Right lobe of liver (tissue), 6 donors: Measurements from ENCODE around the gene MREG. TPM values are rescaled to one million over a fixed set of nuclear protein-coding genes. Genes with fewer than 3 reads are reported as not detected.
A peak's percentile ranks its signal among the peaks of the same experiment; 100 is the strongest.
"Not testable (repeated sequence)": the region's sequence is repeated elsewhere in the genome, so short reads cannot be mapped to it uniquely, and the experiment has no call there.

Experiments
- ATAC-seq, 4 donors: fragments of 200-7000 bp; cut with Tn5 transposase; one replicate each; pipeline ENCODE4 v1.9.1; 2020; ENCODE audit warnings: mild to moderate bottlenecking in 4 of 4, moderate library complexity in 4 of 4
- DNase-seq, 3 donors: peaks; one replicate each; pipeline ENCODE4 v3.0.0-alpha.2; 2020
- H3K27ac ChIP-seq, 3 donors: fragments of 200-600 bp; one replicate each; pipeline ENCODE4 v1.8.0; 2022
- H3K27me3 ChIP-seq, 2 donors: fragments of 200-600 bp; one replicate each; pipeline ENCODE4 v1.8.0; 2022
- H3K36me3 ChIP-seq, 4 donors: fragments of 200-600 bp; sonication (generic) in 1 of 4; one replicate each; pipeline versions ENCODE4 v1.5.1 to v1.8.0; 2017 to 2022; ENCODE audit warnings: control low read depth in 1 of 4
- H3K4me1 ChIP-seq, 4 donors: fragments of 200-600 bp; sonication (generic) in 1 of 4; one replicate each; pipeline versions ENCODE4 v1.5.1 to v1.8.0; 2017 to 2022; ENCODE audit warnings: control low read depth in 1 of 4
- H3K4me3 ChIP-seq, 3 donors: fragments of 200-600 bp; one replicate each; pipeline ENCODE4 v1.8.0; 2022
- H3K9me3 ChIP-seq, 4 donors: fragments of 200-600 bp; sonication (generic) in 1 of 4; one replicate each; pipeline versions ENCODE4 v1.5.1 to v1.8.0; 2017 to 2022; ENCODE audit warnings: control low read depth in 1 of 4
- CTCF ChIP-seq, 4 donors: fragments of 200-600 bp in 3 of 4; fragments of 450-650 bp in 1 of 4; IDR thresholded peaks; one replicate each; pipeline versions ENCODE4 v1.5.1 to v1.8.0; 2016 to 2022; ENCODE audit warnings: antibody characterized with exemption in 4 of 4, mild to moderate bottlenecking in 2 of 4
- POLR2A ChIP-seq: fragments of 450-650 bp; IDR thresholded peaks from one replicate; pipeline ENCODE4 v1.6.1; 2017; ENCODE audit warnings: antibody characterized with exemption, mild to moderate bottlenecking
- WGBS: methylation state at CpG from one replicate; pipeline ENCODE4 v1.1.6; 2018; ENCODE audit warnings: low coverage, low lambda C conversion rate; ENCODE audit not compliant: insufficient coverage; ENCODE audit errors: missing lambda C conversion rate; 5-methylcytosine and 5-hydroxymethylcytosine counted together
- intact Hi-C, 2 donors: fragments of 100-400 bp; cut with DNase I; formaldehyde crosslinking; loops; one replicate each; pipeline versions ENCODE4 v1.11.2 to v1.14.1; 2022
- total RNA-seq, 6 experiments: library from RNA; depleted of rRNA in 2 of 6; stranded (reverse); fragments of >200 nt in 2 of 6; fragmentation: NEBNext Ultra II Directional in 3 of 6; extraction: Animal tissue kit (Norgen Biotek cat#: 25700) in 3 of 6; gene quantifications; one replicate each; pipeline versions ENCODE4 v1.1.0 to v1.2.4, GENCODE V29; 2016 to 2023
- donor health status: DM: no; HTN: yes; CAD: no.
- donor health status: DM: no; HTN: no; CAD: no.
- donor health status: DM: no; HTN: no; CAD: no.
- donor health status: DM: no; HTN: yes; CAD: no.
- donor health status: DM: no; HTN: yes; CAD: no.

Gene MREG
- total RNA-seq, 6 experiments from 2014 or later, result 2.0 to 9.6 (median 5.0) TPM

DNA sequence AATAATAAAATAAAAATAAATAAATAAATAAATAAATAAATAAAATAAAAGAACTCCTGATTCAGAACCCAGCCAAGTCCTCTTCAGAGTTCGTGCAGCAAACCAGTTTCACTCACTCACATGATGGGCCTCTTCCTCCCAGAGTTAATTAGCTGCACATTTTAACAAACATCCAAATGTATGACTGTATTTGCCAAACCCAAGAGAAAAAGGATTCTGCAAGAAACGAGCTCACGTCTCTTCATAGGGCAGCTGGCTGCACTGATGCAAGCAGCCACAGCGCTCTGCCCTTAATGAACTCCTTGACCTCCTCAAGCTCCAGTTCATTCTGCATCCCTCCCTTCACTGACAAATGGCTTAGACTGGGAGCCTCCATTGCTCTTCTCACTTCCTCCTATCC, 55.1 kb downstream of the MREG start:
- Histone ChIP-seq H3K27me3 (no peaks in the 10 kb centered on the region), H3K36me3 (peaks cover 0 to 4% (median 2%) of the 10 kb centered on the region in 4 donors), H3K9me3 (no peaks in the 10 kb centered on the region), H3K27ac (no peak overlapping the region), H3K4me1 (peaks cover 0 to 21% (median 0%) of the 10 kb centered on the region in 4 donors), H3K4me3 (no peak overlapping the region)
- TF ChIP-seq POLR2A (no peak), CTCF (IDR thresholded peaks at IDR 0.05) (no peak)
- 81% methylated on average over 3 of the region's 4 CpGs for WGBS
- DNase-seq, result no peak
- intact Hi-C loops, result loop anchor here in 1 of 2 donors (10.0 kb wide), 1 partner anchor 57 kb away; the partner anchor contains the start of gene MREG
- no peak for ATAC-seq

DNA sequence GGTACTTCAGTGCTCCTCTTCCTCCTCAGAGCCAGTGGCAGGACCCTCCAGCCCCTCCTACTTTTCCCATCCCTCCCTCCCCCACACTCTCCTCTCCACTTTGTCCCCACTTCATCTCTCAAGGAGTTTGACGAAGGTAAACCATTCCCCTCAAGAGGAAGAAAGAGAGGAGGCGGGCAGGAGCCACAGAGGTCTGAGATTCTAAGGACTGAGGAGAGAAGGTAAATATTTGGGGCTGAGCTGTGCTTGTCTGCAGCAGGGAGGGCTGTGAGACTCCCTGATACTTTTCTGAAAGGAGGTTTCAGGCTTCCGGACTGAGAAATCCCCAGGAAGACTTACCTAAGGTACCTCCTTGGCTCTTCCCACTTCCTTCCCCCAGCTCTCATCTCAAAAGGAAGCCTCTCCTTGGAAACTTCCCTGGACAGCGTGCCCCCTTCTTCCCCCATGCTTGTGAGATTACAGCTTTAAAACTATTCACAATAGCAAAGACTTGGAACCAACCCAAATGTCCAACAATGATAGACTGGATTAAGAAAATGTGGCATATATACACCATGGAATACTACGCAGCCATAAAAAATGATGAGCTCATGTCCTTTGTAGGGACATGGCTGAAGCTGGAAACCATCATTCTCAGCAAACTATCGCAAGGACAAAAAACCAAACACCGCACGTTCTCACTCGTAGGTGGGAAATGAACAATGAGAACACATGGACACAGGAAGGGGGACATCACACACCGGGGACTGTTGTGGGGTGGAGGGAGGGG, 55.8 kb downstream of the MREG start:
- not testable (repeated sequence) for H3K27ac ChIP-seq, H3K27me3 ChIP-seq, ATAC-seq, H3K36me3 ChIP-seq, H3K4me3 ChIP-seq, DNase-seq, H3K9me3 ChIP-seq
- intact Hi-C loops, result loop anchor here in 1 of 2 donors (10.0 kb wide), 1 partner anchor 57 kb away; the partner anchor contains the start of gene MREG
- WGBS, result 95% methylated on average over 10 of the region's 10 CpGs
- H3K4me1 ChIP-seq, result peaks cover 0 to 27% (median 0%) of the 10 kb centered on the region in 4 donors

- peaks cover 0 to 27% (median 0%) of the 10 kb centered on the region in 4 donors for H3K4me1 ChIP-seq
- WGBS, result 46% methylated on average over 4 of the region's 4 CpGs
- H3K9me3 ChIP-seq, result no peaks in the 10 kb centered on the region
- H3K36me3 ChIP-seq, result no peaks in the 10 kb centered on the region
- intact Hi-C loops, result loop anchor here in 1 of 2 donors (10.0 kb wide), 1 partner anchor 62 kb away; the partner anchor contains the start of gene MREG
- no peak for DNase-seq
- H3K27me3 ChIP-seq, result no peaks in the 10 kb centered on the region
- H3K4me3 ChIP-seq, result no peak overlapping the region
- peak overlapping the region in 2 of 3 donors; percentile 32 to 52 for H3K27ac ChIP-seq
- TF ChIP-seq POLR2A, result no peak
- peak; percentile 10 to 83 (median 50) for ATAC-seq
Measured at GRCh38 chr2:215952860-215953637, 60.3 kb downstream of the MREG start.

GRCh38 chr2:215951558-215951957, 61.8 kb downstream of the MREG start:
- TF ChIP-seq CTCF (IDR thresholded peaks at IDR 0.05), result no peak
- TF ChIP-seq POLR2A, result no peak
- WGBS, result 43% methylated on average over 2 of the region's 3 CpGs
- no peak for ATAC-seq
- no peak overlapping the region for H3K4me3 ChIP-seq
- peaks cover 0 to 5% (median 0%) of the 10 kb centered on the region in 4 donors for H3K36me3 ChIP-seq
- H3K27me3 ChIP-seq, result no peaks in the 10 kb centered on the region
- H3K27ac ChIP-seq, result no peak overlapping the region
- H3K4me1 ChIP-seq, result peaks cover 0 to 27% (median 0%) of the 10 kb centered on the region in 4 donors
- H3K9me3 ChIP-seq, result no peaks in the 10 kb centered on the region
- intact Hi-C loops, result loop anchor here in 1 of 2 donors (10.0 kb wide), 1 partner anchor 63 kb away; the partner anchor contains the start of gene MREG
- no peak for DNase-seq

DNA sequence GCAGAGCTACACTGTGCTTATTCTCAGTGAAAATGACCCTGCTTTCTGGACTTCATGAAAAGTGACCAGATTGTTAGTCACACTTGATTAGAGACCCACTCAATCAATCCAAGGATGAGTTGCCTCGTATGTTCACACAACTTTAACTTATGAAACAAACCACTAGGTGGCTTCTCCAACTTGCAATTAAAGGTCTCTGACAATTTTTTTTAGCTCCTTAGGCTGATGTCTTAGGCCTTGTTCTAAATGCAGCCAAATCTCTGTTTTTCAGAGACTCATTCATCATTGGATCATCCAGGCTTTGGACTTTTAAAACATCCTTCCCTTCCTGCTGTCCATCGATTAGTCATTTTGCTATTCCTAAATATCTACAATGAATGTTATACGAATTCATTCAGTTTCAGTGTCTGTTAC, 63.4 kb downstream of the MREG start:
- H3K27ac ChIP-seq, result no peak overlapping the region
- intact Hi-C loops, result loop anchor here in 1 of 2 donors (10.0 kb wide), 1 partner anchor 65 kb away; the partner anchor contains the start of gene MREG
- ATAC-seq, result peak in 2 of 4 donors; percentile 30 to 43
- no peak for DNase-seq
- peaks cover 0 to 19% (median 5%) of the 10 kb centered on the region in 4 donors for H3K36me3 ChIP-seq
- no peaks in the 10 kb centered on the region for H3K9me3 ChIP-seq
- peaks cover 0 to 21% (median 0%) of the 10 kb centered on the region in 4 donors for H3K4me1 ChIP-seq
- TF ChIP-seq POLR2A (no peak), CTCF (IDR thresholded peaks at IDR 0.05) (peak; percentile 28 to 44 (median 40))
- WGBS, result 63% methylated on average over 3 of the region's 3 CpGs
- H3K27me3 ChIP-seq, result no peaks in the 10 kb centered on the region
- no peak overlapping the region for H3K4me3 ChIP-seq
